Activated T-cell treated with anti-CD3 and anti-CD28 coated beads, Interleukin-2, amount 50 U/mL, for 1 hour (primary cell): ENCODE results near the gene JAML.
"Not testable (repeated sequence)": the region's sequence is repeated elsewhere in the genome, so short reads cannot be mapped to it uniquely, and the experiment has no call there.

Experiments
- DNase-seq: peaks from one replicate; pipeline ENCODE4 v3.0.0-alpha.2; 2020

The JAML gene

DNA sequence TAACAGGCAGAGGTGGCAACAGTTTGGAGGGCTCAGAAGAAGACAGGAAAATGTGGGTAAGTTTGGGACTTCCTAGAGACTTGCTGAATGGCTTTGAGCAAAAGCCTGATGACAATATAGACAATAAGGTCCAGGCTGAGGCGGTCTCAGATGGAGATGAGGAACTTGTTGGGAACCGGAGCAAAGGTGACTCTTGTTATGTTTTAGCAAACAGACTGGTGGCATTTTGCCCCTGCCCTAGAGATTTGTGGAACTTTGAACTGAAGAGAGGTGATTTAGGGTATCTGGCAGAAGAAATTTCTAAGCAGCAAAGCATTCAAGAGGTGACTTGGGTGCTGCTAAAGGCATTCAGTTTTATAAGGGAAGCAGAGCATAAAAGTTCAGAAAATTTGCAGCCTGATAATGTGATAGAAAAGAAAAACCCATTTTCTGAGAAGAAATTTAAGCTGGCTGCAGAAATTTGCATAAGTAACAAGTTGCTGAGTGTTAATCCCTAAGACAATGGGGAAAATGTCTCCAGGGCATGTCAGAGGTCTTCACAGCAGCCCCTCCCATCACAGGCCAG is 33.8 kb downstream of the JAML start:
- not testable (repeated sequence) for DNase-seq

DNA sequence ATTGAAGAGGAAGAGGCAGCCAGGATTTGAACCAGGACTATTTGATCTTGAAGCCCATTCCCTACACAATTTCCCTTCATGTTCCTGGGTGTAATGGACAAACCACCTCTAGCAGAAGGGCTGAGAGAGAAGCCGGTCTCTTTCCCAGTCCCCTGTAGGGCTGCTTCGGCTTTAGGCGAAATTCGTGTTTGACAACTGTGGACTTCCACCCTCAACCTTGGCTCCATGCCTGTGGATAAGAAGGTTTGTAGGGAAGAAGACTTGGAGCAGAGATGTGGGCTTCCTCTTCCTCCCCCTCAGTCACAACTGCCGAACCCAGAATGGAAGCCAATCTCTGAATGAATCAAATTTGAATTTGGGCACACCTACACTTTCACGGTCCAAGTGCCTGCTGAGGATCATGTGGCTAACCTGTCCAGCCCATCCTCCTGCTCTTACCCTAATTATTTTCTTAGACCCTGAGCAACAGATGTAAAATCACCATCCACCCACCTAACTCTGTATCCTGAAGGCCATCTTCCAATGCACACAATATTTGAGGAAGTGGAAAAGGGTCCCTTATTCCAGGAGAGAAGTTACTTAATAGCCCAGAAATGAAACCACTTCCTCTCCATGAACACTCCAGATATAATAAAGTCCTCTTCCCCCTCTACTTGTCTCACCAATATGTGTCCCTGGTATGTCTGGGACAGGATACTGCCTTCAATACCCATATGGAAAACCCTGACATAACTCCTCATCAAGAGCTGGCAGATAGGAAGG is 38.3 kb downstream of the JAML start:
- DNase-seq = no peak

DNA sequence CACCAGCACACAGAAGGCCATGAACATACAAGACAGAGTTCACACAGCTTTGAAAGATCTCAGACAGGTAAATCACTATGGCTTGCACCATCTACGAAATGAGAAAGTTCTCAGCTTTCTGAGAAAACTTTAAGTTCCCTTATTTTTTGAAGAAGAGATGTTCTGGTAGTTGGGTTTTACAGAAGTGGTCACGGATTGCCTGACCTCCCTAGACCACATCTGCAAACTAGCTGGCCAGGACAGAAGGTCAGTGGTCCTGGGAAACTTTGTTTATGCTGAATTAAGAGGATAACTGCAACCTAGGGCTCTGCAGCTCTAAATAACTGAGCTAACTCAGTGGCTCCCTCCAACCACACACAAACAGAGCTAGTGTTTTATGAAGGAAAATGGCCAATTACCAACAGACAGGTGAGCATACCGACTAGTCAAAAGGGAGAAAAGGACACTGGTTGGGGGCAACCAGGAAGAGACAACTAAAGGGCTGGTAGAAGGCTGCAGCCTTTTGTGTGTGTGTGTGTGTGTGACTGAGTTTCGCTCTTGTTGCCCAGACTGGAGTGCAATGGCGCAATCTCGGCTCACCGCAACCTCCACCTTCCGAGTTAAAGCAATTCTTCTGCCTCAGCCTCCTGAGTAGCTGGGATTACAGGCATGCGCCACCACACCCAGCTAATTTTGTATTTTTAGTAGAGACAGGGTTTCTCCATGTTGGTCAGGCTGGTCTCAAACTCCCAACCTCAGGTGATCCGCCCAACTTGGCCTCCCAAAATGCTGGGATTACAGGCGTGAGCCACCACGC is 39.8 kb downstream of the JAML start:
- DNase-seq = no peak

DNA sequence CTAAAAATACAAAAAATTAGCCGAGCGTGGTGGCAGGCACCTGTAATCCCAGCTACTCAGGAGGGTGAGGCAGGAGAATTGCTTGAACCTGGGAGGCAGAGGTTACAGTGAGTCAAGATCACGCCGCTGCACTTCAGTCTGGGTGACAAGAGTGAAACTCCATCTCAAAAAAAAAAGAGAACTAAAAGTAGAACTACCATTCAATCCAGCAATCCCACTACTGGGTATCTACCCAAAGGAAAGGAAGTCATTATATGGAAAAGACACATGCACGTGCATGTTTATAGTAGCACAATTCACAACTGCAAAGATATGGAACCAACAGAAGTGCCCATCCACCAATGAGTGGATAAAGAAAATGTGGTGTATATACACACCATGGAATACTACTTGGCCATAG is 41.1 kb downstream of the JAML start:
- DNase-seq = not testable (repeated sequence)

DNA sequence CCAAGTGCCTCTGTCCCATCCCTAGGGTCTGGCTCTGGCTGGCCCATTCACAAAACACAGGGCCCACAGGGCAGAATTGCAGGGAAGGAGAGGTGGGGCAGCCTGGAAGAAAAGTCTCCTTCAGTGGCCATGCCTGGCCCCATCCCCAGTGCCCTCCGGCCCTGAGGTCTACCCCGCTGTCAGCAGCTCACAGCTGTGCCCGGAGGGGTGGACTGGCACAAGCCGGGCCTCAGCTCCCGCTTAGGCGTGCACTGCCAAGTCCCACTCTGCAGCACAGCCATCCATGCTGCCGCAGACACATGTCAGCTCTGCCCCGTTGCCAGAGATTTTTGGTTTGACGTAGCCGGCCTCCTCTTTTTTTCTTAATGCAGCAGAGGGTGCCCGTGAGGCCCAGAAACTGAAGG is 44.5 kb downstream of the JAML start:
- no peak for DNase-seq

DNA sequence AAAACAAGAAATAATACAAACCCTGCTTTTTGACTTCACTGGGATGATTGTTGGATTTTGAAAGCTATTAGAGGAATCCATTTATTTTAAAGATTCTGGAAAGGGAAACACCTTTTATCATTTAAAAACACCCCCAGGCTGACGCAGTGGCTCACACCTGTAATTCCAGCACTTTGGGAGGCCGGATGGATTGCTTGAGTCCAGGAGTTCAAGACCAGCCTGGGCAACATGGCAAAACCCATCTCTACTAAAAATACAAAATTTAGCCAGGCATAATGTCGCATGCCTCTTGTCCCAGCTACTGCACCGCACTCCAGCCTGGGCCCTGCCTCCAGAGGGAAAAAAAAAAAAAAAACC is 48.1 kb downstream of the JAML start:
- no peak for DNase-seq

DNA sequence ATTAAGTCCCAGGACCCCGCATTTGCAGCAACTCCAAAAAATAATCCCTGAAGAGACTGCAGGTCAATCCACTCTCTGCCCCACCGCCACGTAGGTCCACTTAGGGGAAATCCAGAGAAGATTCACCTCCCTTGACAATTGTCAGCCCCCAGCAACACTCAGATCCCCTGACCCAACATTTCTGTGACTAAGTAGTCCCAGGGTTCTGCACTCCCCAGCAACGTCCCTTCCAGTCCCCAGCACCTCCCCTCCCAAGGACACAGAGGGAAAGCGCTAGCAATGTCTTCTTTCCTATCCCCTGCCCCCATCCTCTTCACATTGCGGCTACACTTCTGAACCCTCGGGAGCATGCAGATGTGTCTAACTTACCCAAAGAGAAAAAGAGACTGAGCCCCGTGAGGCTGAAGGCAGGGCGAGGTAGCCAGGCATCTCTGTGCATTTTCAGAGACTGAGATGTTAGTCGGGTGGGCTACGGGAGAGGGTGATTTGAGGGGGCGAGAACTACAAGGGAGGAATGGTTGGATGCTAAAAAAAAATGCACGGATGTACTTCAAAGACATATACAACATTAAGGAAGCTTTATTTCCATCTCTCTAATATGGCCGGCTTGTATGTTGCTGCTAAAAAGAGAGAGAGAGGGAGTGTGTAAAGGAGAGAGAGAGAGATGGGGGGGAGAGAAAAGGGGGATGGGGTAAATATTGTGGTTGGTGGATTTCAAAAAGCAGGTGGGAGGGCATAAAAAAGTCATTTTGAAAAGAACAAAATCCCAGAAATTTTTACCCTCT is 48.6 kb downstream of the JAML start, which contains the start of gene SCN2B:
TSS of gene SCN2B (minus strand) at position 647 of the 785 bp plus-strand sequence. CDS start at position 439, 208 bp downstream.
- no peak for DNase-seq

DNA sequence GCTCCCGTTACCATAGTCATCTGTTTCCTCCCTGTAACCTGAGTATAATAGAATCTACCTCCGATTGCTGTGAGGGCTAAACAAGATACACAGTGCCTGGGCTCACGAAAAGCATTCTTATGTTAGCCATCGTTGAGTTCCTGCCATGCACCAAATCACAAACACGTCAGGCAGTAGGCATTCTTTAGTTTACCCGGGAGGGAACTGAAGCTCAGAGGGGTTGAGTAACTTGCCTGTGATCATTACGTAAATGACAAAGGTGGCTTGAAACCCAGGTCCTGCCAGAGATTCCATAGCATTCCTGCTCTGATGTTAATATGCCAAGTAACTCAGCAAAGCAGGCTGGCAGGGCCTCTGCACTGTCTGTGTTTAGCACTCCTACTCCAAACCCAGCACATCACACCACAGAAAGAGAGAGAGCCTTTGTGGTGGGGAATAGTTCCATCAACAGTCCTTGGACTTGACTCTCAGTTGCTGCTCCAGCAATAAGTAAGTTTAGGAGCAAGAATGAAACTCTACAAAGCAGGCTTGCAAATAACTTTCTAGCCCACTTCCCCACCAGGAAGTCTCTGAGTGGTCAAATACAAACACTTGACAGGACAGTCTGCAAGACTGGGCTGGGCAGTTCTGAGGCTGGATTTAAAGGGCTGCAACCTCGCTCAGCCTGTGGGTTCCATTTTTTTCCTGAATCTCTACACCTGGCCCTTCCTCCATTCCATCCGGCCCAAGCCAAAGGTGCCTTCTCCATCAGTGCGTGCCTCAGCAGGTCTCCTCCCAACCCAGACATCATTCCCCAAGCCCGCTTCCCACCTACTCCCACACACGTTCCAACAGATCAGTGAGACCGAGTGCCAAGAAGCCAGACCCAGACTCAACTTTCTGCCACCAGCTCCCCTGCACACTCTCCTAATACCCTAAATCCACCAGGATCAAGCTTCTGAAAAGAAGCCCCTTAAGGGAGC is 49.5 kb downstream of the JAML start:
- DNase-seq = no peak

DNA sequence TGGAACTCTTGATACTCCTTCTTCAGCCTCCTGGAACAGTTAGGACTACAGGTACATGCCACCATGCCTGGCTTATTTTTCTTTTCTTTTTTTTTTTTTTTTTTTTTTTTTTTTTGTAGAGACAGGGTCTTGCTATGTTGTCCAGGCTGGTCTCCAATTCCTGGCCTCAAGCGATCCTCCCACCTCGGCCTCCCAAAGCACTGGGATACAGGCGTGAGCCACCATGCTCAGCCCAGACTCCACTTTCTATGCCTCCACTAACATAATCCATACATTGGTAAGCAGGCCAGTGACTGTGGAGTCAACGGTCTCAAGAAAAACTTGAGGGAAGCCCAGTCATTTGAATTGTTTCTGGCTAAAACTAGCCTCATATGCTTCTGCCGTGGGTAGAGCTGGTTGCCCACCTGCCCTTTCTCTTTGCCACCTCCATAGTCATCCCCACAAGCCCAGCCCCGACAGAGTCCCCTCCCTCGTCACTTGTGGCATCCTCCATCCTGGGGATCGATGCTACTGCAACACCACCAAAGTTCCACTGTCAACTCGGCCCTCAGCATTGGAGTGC is 50.7 kb downstream of the JAML start:
- DNase-seq = no peak

DNA sequence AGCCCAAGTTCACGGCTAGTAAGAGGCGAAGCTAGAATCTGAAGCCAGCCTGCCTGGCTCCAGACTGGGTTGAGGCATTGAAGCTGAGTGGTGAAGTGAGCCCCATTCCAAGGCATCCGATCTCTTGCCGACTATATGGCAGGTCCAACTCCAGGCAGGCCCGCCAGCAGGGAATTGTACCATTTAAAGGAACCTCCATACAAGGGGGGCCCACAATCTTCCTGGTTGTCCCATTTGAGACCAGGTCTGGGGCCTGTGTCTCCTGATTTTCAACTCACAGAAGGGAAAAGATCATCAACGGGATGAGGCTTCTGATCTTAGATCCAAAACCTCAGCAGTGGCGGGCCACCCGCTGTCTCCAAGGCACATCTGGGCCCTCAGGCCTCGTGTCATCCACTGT is 52.5 kb downstream of the JAML start:
- no peak for DNase-seq

DNA sequence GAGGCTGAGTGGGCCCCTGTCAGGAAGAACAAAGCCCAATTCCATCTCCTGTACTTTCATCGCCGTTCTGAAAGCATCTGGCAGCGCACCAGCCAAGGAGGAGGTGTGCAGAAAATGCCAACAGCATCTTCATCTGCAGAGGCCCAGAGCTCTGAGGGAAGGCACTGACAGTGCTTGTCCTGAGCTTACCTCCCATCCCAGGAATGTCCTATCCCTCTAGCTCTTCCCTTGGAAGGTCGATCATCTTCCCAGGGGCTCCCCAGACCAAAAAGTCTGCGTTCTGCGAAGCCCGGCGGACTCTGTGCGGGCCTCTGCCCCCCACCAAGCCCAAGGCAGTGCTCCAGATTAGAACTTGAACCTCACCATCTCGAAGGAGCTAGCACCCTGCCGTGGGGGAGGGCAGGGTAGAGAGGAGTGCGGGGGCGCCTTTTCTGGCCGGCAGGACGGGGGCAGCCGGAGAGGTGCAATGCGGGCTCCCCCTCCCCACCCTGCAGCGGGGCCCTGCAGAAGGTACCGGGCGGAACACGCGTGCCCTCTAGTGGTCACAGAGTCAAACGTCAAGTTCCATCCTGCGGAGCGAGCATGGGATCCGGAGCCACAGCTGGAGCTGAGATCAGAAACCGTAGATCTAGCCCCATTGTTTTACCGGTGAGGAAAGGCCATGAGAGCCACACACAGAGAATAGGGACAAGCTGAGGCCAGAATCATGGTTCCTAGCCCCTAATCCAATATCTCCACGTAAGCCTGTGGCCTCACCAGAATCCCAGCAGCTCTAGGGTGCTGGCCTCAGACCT is 53.3 kb downstream of the JAML start:
- DNase-seq = peak; percentile 74

DNA sequence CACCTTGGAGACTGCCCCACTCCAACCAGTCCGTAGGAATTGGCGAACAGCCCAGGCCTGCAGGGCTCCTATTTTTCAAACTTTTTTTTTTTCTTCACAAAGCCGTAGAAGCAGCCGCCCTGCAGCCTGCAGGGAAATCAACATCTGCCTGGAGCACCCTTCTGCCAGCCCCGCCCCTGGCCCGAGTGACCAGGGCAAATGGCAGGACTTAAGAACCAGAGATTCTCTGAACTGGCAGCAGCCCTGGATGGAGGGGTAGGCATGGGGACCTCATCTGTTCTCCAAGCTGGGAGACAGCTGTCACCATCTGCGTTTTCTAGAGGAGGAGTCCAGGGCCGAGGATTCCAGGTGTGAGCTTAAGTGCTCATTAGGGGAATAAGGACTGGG is 53.9 kb downstream of the JAML start:
- DNase-seq = no peak

DNA sequence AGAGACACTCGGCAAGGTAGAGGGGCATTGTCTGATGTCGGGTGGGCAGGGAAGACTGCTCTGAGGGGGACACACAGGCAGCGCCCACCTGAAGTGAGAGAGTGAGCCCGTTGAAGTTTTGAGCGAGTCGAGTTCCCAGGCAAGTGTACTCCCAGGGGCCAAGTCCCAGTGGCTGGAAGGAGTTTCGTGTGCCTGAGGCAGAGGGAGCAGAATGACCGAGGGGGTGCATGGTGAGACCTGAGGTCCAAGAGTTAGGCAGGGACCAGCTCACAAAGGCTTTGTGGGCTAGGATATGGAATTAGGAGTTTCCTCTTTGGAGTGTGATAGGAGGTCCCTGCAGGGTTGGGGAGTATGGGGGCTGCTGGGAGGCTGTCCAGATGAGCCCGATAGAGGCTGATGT is 54.6 kb downstream of the JAML start:
- no peak for DNase-seq

DNA sequence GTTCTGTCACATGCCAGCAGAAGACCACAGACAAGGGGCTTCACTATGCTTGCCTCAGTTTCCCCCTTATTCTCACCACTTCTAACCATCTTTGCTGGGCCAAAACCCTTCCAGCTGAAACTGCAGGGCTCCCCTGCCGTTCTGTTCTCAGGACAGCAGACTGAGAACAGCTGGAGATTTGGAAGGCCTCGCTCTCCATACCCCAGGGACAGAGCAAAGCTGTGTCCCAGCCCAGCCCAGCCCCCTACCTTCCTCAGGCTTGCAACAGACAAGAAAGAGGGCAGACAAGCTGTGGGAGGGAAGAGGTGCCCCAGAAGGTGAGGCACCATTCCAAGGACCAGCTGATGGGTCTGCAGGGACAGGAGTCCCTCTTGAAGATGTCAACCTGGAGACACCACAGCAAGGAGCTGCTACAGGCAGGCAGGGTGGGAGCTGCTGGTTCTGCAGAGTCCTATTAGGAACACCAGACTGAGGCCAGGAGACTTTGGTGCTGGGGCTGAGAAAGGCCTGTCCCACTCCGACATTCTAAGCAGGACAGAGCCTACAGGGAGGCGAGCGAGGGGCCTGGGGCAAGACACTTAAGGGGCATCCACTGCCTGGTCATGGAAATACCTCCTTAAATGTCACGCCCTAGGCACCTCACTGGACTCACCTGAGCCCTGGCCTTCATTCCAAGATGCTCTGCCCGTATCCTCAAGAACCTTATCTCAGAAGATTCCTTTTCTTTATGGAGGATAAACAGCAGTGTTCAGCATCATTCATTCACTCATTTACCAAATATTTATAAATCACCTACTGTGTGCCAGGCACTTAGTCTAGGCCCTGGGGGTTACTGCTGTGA is 55.3 kb downstream of the JAML start:
- DNase-seq = no peak

DNA sequence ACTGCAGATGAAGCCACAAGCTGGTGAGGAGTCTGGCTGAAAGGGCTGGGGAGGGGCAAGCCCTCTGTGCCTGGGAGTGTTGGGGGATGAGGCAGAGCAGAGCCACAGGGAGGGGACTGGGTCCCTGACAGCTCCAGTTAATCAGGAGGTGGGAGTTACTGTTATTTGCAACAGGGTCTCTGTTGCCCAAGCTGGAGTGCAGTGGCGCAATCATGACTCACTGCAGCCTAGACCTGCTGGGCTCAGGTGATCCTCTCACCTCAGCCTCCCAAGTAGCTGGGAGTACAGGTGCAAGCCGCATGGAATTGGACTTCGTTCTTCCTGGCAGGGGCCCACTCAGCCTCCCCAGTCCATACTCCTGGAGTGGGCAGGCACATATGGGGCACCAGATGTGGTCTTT is 56.1 kb downstream of the JAML start:
- no peak for DNase-seq

DNA sequence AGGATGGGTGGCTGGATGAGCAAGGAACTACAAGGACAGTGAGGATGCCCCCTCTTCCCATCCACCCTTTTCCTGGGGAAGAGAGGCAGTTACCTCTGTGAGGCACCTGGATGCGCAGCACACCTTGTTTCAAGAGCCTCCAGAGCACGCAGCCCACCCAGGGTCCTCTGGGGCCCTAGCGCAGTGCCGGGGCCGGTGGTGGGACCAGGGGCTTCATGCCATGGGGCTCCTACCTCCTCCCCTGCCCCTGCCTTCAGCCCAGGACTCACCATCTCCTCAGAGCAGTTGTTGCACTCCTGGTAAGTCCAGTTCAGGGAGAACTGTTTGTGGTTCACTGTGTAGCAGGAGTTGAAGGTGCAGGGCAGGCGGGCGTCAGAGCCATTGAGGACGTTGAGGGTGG is 56.5 kb downstream of the JAML start:
- no peak for DNase-seq

DNA sequence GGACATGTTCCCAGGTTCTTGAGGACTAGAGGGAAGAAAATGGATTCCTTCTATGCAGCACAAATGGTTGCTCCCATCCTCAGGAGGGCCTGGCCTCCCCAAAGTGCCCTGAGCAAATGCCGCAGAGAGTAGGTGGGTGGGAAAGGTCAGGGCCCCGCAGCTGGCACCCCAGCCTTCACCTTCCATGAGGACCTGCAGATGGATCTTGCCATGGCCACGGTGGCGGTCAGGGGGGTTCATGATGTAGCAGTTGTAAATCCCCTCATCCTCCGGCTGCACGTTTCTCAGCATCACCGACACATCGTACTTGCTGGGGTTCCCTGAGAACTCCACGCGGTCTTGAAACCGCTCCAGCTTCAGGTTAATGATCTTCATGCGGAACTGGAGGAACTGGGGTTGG is 56.9 kb downstream of the JAML start:
- no peak for DNase-seq

DNA sequence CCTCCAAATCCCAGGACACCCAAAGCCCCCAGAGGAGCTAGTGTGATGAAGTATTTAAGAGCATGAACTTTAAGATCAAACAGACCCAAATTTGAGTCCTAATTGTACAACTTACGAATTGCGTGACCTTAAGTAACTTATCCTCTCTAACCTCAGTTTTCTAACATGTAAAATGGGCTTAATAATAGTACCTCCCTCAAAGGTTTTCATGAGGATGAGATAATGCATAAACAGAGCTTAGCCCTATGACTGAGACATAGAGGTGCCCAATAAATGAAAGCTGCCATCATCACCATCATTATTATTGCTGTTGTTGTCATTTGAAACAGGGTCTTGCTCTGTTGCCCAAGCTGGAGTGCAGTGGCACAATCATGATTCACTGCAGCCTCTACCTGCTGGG is 57.6 kb downstream of the JAML start:
- DNase-seq = no peak

DNA sequence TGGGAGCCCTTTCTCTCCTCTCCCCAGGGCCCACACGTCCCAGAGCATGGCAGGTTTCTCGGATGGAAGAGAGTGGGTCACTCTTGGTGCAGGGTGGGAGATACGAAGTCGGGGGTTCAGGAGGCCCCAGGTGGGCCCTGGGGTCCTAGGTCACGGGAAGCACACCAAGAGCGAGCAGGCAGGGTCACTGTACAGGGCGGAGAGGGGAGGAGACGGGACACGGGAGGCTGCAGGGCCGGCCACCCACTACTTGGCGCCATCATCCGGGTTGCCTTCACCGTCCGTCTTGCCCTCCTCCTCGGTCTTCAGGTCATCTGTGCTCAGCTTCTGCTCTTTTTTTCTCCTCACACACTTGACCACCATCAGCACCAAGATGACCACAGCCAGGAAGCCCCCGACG is 58.2 kb downstream of the JAML start:
- DNase-seq = no peak

DNA sequence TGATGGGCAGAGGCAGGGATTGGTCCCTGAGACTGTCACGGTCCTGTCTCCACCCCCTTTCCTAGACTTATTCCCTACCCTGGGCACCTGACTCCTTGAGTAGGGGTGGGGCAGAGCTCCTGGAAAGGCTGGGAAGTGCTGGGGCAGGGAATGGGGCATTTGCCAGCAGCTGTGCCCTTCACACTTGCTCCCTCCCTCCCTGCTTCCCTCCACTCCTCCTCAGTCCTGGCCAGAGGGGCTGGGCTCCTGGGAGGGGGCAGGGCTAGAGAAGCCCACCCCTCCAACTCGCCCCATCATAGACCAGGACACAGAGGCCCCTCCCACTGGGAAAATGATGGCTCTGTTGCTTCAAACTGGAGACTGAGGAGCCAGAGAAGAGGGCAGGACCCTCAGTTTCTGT is 59.9 kb downstream of the JAML start:
- no peak for DNase-seq
